Endothelial cell (in vitro differentiated cells): ENCODE data around the gene TARDBP. TPM values are rescaled to one million over a fixed set of nuclear protein-coding genes. Genes with fewer than 3 reads are reported as not detected.
"Not testable (repeated sequence)": the region's sequence is repeated elsewhere in the genome, so short reads cannot be mapped to it uniquely, and the experiment has no call there.

ENCODE experiments used
- DNase-seq: peaks from one replicate; pipeline ENCODE4 v3.0.0; 2021; ENCODE audit warnings: low spot score
- H3K27ac Mint-ChIP-seq: one replicate; pipeline ENCODE4 v1.8.0; 2021; ENCODE audit warnings: mixed read lengths, inconsistent platforms; ENCODE audit not compliant: unreplicated experiment
- H3K27me3 Mint-ChIP-seq: one replicate; pipeline ENCODE4 v1.8.0; 2021; ENCODE audit warnings: mild to moderate bottlenecking, moderate library complexity, mixed read lengths, inconsistent platforms; ENCODE audit not compliant: unreplicated experiment
- H3K36me3 Mint-ChIP-seq: one replicate; pipeline ENCODE4 v1.8.0; 2021; ENCODE audit warnings: mild to moderate bottlenecking, low read depth, mixed read lengths, inconsistent platforms; ENCODE audit not compliant: unreplicated experiment
- H3K4me1 Mint-ChIP-seq: one replicate; pipeline ENCODE4 v1.8.0; 2021; ENCODE audit warnings: mild to moderate bottlenecking, mixed read lengths, inconsistent platforms; ENCODE audit not compliant: unreplicated experiment
- H3K4me3 Mint-ChIP-seq: one replicate; pipeline ENCODE4 v1.8.0; 2021; ENCODE audit warnings: mild to moderate bottlenecking, mixed read lengths, inconsistent platforms; ENCODE audit not compliant: unreplicated experiment
- H3K9me3 Mint-ChIP-seq: one replicate; pipeline ENCODE4 v1.8.0; 2021; ENCODE audit warnings: mixed read lengths, inconsistent platforms; ENCODE audit not compliant: unreplicated experiment
- total RNA-seq: library from RNA; stranded (reverse); fragmentation: NEBNext Ultra II Directional; extraction: Animal tissue kit (Norgen Biotek cat#: 25700); gene quantifications from one replicate; pipeline ENCODE4 v1.2.1, GENCODE V29; 2021; ENCODE audit not compliant: unreplicated experiment
- TF ChIP-seq, protein P1 (sequence below): fragments of 200-600 bp; sonication (generic); IDR thresholded peaks from one replicate; pipeline ENCODE4 v1.5.0; 2021; ENCODE audit warnings: antibody characterized with exemption; ENCODE audit not compliant: unreplicated experiment

Gene TARDBP
- total RNA-seq, 1 donor from 2014 or later: 161 TPM

DNA sequence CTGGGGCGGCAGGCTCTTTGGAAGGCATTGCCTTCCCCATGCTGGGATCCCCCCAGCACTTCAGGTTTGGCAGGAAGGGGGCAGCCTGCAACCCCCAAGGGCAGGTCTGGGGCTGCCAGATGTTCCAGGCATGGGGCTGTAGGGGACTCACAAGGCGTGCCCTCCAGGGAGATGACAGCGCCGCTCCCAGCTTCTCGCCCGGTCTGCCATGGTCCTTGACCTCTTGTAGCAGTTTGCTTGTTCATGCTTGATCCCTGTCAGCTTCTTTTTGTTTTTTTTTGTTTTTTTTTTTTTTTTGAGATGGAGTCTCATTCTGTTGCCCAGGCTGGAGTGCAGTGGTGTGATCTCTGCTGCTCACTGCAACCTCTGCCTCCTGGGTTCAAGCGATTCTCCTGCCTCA, 21.6 kb upstream of the TARDBP start:
- no peak for DNase-seq
- TF ChIP-seq, protein P1, sequence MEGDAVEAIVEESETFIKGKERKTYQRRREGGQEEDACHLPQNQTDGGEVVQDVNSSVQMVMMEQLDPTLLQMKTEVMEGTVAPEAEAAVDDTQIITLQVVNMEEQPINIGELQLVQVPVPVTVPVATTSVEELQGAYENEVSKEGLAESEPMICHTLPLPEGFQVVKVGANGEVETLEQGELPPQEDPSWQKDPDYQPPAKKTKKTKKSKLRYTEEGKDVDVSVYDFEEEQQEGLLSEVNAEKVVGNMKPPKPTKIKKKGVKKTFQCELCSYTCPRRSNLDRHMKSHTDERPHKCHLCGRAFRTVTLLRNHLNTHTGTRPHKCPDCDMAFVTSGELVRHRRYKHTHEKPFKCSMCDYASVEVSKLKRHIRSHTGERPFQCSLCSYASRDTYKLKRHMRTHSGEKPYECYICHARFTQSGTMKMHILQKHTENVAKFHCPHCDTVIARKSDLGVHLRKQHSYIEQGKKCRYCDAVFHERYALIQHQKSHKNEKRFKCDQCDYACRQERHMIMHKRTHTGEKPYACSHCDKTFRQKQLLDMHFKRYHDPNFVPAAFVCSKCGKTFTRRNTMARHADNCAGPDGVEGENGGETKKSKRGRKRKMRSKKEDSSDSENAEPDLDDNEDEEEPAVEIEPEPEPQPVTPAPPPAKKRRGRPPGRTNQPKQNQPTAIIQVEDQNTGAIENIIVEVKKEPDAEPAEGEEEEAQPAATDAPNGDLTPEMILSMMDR: no peak
- H3K4me1 Mint-ChIP-seq: no peaks in the 10 kb centered on the region
- peaks cover 3% of the 10 kb centered on the region for H3K27me3 Mint-ChIP-seq
- H3K27ac Mint-ChIP-seq: no peak overlapping the region
- H3K9me3 Mint-ChIP-seq: no peaks in the 10 kb centered on the region
- H3K4me3 Mint-ChIP-seq: no peak overlapping the region
- no peaks in the 10 kb centered on the region for H3K36me3 Mint-ChIP-seq

DNA sequence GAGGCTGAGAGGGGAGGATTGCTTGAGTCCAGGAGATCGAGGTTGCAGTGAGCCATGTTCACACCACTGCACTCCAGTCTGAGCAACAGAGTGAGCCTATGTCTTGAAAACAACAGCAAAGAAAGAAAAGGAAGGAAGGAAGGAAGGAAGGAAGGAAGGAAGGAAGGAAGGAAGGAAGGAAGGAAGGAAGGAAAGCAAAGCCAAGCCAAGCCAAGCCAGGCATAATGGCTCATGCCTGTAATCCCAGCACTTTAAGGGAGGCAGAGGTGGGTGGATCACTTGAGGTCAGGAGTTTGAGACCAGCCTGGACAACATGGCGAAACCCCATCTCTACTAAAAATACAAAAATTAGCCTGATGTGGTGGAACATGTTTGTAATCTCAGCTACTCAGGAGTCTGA, 20.4 kb upstream of the TARDBP start:
- not testable (repeated sequence) for DNase-seq, H3K27ac Mint-ChIP-seq, H3K9me3 Mint-ChIP-seq, H3K36me3 Mint-ChIP-seq, H3K27me3 Mint-ChIP-seq, H3K4me3 Mint-ChIP-seq, H3K4me1 Mint-ChIP-seq

GRCh38 chr1:10992864-10993263, 19.6 kb upstream of the TARDBP start:
- H3K27ac Mint-ChIP-seq: no peak overlapping the region
- DNase-seq: no peak
- TF ChIP-seq, protein P1: no peak
- no peaks in the 10 kb centered on the region for H3K4me1 Mint-ChIP-seq
- H3K27me3 Mint-ChIP-seq: peaks cover 1% of the 10 kb centered on the region
- H3K4me3 Mint-ChIP-seq: no peak overlapping the region
- H3K36me3 Mint-ChIP-seq: no peaks in the 10 kb centered on the region
- no peaks in the 10 kb centered on the region for H3K9me3 Mint-ChIP-seq

DNA sequence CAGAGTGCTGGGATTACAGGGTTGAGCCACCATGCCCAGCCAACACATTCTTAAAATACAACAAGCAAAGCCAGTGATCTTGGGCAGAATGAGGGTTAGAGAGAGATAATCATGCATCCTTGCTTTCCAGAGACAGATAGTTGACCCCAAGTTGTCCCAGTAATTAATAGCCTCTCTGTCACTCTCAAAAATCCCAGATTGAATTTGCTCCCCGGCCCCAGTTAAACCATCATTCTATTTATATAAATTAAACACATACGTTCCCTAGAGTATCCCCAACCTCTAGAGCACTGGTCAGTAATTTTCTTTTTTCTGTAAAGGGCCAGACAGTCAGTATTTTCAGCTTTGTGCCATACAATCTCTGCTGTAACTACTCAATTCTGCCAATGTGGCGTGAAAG, 16.4 kb upstream of the TARDBP start:
- H3K36me3 Mint-ChIP-seq: no peaks in the 10 kb centered on the region
- TF ChIP-seq, protein P1: no peak
- H3K27ac Mint-ChIP-seq: no peak overlapping the region
- no peak for DNase-seq
- no peaks in the 10 kb centered on the region for H3K4me1 Mint-ChIP-seq
- no peaks in the 10 kb centered on the region for H3K9me3 Mint-ChIP-seq
- no peak overlapping the region for H3K4me3 Mint-ChIP-seq
- no peaks in the 10 kb centered on the region for H3K27me3 Mint-ChIP-seq

DNA sequence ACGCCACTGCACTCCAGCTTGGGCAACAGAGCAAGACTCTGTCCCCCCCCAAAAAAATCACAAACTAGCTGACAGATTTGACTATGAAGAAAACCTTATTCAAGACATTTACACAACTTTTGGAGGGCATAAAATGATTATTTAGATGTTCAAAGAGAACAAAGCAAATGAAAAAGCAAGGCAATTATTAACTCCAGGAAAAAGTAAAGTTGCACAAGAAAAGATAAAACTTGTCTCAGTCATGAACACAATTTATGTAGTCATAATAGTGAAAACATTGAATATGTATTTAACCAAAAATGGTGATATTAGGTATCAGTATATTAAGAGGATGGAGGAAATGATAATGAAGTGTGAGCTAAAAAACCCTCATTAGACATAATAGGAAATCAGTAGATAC, 11.9 kb upstream of the TARDBP start:
- TF ChIP-seq, protein P1: no peak
- DNase-seq: no peak
- H3K9me3 Mint-ChIP-seq: no peaks in the 10 kb centered on the region
- H3K36me3 Mint-ChIP-seq: no peaks in the 10 kb centered on the region
- no peaks in the 10 kb centered on the region for H3K4me1 Mint-ChIP-seq
- H3K27ac Mint-ChIP-seq: no peak overlapping the region
- no peak overlapping the region for H3K4me3 Mint-ChIP-seq
- no peaks in the 10 kb centered on the region for H3K27me3 Mint-ChIP-seq

DNA sequence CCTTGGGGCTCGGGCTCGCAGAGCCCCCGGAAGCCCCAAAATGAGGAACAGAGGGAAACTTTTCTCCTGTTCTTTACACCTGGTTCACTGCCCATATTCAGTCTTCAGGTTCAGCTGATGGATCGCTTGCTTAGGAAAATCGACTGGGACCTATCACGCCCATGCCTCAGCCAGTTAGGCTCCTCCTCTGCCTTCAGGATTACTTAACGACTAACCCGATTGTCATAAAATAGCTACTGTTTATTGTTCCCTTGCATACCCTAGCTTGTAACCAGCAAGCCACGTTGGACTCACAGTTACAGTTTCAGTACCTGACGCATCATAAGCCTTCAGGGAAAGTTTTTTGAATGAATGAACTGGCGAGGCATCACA, 692 bp downstream of the TARDBP start:
- Mint-ChIP-seq H3K9me3 (no peaks in the 10 kb centered on the region), H3K36me3 (peaks cover 22% of the 10 kb centered on the region), H3K4me1 (peaks cover 15% of the 10 kb centered on the region), H3K27ac (peak overlapping the region; percentile 98), H3K27me3 (peaks cover 3% of the 10 kb centered on the region), H3K4me3 (peak overlapping the region; percentile 98)
- TF ChIP-seq, protein P1: no peak
- DNase-seq: no peak

GRCh38 chr1:11019358-11019757, 6.9 kb downstream of the TARDBP start:
- H3K4me3 Mint-ChIP-seq, H3K4me1 Mint-ChIP-seq, H3K27me3 Mint-ChIP-seq, H3K27ac Mint-ChIP-seq, DNase-seq, H3K9me3 Mint-ChIP-seq: not testable (repeated sequence)
- H3K36me3 Mint-ChIP-seq: peaks cover 50% of the 10 kb centered on the region
